GM18519 (cell line): ENCODE measurements around the gene GPR75.

ENCODE experiments used
- ATAC-seq: cut with Tn5 transposase; IDR thresholded peaks from one replicate; pipeline ENCODE4 v1.9.1; 2021; ENCODE audit warnings: mild to moderate bottlenecking, moderate library complexity; ENCODE audit not compliant: unreplicated experiment, low FRiP score

GPR75 gene

DNA sequence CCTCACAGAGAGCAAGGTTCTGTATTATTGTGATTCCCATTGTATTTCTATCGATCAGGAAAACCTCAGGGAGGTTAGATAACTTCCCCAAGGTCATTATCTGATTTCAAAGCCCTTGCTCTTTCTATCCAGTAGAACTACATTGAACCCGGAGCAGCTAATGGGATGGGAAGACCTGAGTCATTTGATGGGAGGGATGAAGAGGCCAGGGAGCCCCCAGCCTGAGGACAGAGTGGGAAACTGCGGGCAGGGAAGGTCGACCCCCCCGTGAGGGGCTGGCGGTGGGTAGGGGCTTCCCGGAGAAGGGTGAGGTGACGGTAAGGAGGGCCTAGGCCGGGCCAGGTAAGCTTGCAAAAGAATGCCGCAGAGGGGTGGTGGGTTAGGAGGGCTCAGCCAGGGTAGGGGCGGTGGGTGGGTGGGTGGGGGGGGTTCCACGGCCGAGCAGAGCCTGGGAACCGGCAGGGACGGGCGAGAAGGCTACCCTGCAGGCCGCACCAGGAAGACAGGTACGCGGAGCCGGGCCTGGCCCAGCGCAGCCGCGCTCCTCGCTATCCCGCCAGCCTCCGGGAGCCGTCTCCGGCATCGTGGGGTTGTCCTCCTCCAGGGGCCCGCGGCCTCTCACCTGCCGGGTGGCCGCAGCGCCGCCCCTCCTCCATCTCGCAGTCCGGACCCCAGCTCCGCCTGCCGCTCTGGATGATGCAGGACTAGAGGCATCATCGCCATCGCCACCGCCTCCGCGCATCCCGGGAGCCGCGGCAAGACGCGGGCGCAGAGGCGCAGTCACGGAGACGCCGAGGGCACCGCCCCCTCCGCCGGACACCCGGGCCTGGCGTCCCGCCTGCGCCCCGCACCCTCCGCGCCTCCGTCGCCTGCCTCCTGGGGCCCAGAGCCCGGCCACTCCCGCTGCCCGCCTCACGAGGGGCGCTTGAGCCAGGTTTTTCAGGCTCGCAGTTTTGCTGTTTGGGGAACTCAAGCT, at the start of gene GPR75:
GPR75 (minus strand) TSS at position 762 of the 976 bp plus-strand sequence. CDS start 5,211 bp downstream, outside the sequence.
- ATAC-seq, result no peak

DNA sequence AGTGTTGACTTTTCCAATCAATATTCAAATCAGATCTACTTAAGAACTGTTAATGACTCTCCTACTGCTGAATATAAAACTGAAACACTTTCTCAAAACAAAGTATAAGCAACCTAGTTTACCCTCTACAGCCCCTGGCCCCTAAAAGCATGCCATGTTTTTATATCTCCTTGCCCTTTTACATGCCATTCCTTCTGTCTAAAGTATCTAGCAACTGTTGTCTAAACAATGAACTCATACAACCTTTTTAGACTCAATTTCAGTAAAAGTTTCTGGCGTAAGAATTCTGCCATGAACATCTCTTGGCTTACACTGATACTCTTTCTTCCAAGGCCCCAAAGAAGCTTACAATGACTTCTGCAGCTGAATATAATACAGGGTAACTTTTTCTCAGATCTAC, 47.8 kb upstream of the GPR75 start:
- ATAC-seq, result no peak

DNA sequence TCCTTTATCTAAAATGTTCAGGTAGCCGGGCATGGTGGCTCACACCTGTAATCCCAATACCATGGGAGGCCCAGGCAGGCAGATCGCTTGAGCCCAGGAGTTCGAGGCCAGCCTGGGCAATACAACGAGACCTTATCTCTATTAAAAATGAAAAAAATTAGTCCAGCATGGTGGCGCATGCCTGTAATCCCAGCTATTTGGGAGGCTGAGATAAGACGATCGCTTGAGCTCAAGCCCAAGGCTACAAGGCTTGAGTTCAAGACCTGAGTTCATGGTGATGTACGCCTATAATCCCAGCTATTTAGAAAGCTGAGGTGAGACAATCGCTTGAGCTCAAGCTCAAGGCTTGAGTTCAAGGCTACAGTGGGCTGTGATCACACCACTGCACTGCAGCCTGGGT, 45.6 kb upstream of the GPR75 start:
- ATAC-seq, result no peak

DNA sequence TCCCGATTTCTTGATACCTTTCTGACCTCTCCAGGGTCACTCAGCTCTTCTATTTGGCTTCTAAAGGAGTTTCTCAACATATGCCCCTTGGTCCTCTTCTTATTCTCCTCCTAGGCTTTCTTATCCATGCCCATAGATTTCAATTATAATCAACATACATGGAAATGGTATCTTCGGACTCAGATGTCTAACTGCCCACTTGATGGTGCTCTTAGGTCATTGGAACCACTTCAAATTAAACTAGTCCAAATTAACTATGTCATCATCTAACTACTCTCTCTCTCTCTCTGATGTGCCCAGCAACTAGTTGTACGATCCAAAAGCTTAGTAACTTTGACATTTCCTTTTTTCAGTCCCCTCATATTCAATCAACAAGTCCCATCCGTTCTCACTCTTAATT, 43.2 kb upstream of the GPR75 start:
- no peak for ATAC-seq

DNA sequence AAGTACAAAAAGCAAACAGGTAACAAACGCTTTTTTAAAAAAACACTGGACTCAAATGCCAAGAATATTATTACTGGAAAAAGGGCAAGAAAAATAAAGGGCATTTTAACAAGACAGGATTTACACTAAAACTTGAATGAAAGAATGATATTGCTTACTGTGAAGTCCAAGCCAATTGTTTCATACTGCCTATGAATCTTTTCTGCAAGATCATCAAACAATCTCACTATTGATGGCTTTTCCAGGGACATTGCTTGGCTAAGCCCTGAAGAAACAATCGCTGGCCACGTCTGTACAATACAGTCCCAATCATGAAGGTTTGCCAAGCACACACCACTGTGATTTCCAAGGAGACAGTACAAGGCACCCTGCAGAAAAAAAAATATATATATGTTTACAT, 41.4 kb upstream of the GPR75 start:
- no peak for ATAC-seq

DNA sequence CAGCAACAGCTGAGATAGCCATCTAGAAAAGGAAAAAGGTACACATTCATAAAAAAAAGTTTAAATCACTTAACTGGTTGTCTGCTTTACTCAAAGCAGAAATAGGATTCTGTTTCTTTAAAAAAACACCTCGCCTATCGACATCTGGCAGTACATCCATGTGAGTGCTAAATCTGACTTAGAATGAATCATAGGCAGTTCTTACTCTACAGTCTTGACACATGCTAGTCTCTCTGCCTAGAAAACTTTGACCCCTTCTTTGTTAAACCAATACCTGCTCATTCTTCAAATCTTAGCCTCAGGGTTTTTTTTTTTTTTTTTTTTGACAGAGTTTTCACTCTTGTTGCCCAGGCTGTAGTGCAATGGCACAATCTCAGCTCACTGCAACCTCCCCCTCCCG, 37.1 kb upstream of the GPR75 start:
- no peak for ATAC-seq

DNA sequence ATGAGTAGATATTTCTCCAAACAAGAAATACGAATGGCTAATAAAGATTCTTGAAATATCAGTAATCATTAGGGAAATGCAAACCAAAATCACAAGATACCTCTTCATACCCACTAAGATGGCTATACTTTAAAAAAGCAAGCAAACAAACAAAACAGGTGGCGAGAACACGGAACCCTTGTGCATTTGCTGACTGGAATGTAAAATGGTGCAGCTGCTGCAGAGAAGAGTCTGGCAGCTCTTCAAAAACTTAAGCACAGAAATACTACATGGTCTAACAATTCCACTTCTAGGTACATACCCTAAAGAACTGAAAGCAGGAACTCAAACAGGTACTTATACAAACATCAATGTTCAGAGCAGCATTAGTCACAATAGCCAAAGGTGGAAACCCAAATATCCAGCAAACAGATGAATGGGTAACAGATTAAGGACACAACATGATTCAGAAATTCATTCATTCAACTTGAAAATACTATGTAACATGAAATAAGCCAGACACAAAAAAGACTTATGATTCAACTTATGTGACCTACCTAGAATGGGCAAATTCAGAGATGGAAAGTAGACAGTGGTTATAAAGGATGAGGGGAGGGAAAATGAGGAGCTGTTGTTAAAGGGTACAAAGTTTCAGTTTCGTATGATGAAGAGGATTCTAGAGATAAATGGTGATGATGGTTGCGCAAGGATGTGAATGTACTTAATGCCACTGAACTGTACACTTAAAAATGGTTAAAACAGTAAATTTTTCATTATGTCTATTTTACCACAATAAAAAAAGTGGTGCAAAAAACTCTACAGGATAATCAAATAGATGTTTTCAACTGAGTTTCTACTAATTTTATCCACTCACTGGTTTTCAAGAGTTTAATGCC, 26.9 kb upstream of the GPR75 start:
- ATAC-seq, result no peak

DNA sequence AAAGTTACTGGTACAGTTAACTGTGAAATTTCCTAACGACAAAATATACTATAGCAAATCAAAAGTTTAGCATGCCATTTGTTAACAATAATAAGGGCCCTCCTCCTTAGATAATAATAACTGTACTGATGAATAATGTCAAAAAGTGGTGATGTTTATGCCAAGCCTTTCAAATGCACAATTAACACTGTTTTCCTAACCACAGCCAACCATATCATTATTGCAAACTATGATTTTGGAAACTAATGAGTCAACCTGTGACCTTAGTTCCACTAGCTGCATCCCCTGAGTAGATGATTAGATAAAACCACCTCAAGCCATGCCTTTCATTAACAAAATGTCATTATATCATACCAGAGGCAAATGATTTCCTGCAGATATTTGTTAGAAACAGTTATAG, 25.1 kb upstream of the GPR75 start:
- no peak for ATAC-seq

DNA sequence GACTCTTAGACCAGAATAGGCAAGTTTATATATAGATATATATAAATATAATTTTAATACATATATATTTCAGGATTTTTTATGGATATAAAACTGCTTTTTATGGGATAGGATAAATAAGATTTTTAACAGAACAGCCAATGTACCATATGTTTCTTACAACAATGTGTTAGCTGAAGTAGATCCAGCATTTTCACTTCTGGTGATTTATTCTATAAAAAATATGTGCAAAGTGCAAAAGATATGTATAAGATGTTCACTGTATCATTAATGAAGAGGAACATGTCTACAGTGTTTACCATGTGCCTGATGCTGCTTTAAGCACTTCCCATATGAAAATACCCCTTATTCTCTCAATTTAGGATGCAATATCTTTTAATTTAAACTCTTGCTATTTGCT, 22.2 kb upstream of the GPR75 start:
- no peak for ATAC-seq

DNA sequence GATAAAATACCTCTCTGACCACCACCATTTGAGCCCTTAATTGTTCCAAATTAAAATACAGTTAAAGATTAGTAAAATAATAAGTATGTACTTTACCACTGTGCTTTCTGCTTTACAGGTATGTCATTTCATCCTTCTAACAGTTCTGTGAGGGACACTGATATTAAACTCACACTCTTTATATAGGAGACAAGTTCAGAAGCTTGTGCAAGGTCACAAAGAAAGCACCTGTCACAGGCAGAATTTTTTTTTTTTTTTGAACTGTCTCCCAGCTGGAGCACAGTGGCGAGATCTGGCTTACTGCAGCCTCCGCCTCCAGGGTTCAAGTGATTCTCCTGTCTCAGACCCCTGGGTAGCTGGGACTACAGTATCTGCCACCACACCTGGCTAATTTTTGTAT, 21.6 kb upstream of the GPR75 start:
- no peak for ATAC-seq

DNA sequence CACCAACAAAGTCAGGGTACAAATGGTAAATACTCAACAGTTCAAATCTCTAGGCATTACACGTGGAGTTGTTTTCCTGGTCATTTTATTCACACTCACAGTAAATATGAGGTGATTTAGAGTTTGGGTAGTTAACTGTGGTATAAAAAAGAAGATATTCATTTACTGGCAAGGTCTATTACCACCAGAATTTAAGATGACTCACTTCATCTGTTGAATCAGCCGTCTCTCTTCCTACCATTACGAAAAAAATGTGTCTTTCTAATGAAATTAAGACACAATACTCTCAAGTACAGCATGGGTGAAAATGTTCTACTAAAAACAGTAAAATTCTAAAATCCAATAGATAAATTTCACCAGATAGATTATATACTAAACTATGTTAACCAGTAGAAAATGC, 21.0 kb upstream of the GPR75 start:
- ATAC-seq, result no peak

DNA sequence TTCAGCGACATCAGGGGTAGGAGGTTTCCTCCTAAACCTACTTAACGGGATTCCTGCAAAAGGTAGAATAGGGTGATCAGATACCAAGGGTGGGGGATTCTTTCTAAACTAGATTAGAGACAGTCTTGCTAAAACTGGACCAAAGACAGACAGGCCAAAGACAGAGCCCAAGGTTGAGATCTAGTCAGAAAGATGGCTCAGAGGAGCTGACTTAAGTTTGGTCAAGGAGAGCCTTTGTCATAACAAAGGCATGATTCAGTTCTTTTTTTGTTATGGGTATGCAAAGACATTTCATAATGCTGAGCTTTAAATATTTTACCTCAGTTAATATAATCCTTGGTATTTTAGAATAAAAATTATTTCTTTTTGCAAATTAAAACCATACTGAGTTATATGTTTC, 17.8 kb upstream of the GPR75 start:
- ATAC-seq, result no peak

DNA sequence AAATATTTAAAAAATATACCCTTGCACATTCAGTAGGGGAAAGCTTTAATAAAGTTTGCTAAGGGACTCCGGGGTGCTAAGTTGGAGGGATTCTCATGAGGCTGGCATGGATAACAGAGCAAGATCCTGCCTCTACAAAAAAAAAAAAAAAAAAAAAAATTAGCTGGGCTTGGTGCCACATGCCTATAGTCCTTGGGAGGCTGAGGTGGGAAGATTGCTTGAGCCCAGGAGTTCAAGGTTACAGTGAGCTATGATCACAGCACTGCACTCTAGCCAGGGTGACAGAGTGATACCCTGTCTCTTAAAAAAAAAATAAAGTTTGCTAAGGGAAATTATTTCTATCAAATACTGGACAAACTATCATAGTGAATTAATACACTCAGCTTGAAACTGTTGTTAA, 17.3 kb upstream of the GPR75 start:
- no peak for ATAC-seq

DNA sequence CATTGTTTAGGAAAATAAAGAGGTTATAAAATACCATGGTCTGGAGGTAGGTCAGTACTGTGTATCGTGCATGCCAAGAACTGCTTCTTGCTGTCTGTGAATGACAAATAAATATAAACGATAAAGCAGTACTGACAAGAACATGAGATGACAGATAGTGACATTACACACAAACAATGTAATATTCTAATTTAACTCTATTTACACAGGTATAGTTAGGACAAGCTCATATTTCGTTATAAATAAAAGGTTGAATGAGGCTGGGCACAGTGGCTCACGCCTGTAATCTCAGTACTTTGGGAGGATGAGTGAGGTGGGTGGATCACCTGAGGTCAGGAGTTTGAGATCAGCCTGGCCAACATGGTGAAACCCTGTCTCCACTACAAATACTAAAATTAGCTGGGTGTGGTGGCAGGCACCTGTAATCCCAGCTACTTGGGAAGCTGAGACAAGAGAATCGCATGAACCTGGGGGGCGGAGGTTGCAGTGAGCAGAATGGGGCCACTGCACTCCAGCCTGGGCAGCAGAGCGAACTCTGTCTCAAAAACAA, 14.7 kb upstream of the GPR75 start:
- no peak for ATAC-seq

DNA sequence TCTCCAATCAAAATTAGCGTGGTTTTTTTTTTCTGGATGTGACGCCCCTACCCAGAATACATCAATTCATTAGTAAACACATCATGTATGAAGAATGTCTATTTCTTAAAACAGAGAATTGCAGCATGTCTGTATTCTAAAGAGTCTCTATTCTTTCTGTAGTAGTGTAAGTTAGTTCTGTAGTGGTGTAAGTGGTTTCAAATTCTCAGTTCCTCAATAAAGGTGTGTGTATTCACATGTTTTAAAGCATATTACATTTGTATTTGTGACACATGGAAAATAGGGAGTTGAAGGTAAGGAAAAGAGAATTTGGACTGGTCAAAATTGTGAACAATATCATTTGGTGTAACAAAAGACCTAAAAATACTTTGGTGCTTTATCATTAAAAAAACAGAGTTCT, 8.0 kb upstream of the GPR75 start:
- no peak for ATAC-seq

DNA sequence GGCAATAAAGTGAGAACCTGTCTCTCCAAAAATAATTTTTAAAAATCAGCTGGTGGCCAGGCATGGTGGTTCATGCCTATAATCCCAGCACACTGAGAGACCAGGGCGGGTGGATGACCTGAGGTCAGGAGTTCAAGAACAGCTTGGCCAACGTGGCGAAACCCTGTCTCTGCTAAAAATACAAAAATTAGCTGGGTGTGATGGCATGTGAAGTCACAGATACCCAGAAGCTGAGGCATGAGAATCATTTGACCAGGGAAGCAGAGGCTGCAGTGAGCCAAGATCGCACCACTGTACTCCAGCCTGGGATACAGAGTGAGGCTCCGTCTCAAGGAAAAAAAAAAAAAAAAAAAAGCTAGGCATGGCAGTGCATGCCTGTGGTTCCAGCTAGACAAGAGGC, 7.4 kb upstream of the GPR75 start:
- no peak for ATAC-seq

DNA sequence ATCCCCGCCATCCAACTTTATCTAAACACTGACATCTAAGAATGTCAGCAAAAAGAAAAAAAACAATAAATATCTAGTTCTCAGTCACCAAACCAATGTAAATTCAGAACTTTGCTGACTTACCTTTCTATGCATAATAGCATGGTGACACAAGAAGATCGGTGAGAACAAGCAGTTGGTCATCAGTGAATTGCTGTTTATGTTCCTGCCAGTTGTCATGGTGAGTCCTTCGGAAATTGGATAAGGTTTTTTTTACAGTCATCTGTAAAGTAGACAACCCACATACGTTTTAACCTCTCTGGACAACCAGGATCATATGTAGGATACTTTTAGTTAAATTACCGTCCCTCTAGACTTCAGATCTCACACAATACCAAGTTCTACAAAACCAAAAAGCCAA, 6.2 kb upstream of the GPR75 start:
- no peak for ATAC-seq

DNA sequence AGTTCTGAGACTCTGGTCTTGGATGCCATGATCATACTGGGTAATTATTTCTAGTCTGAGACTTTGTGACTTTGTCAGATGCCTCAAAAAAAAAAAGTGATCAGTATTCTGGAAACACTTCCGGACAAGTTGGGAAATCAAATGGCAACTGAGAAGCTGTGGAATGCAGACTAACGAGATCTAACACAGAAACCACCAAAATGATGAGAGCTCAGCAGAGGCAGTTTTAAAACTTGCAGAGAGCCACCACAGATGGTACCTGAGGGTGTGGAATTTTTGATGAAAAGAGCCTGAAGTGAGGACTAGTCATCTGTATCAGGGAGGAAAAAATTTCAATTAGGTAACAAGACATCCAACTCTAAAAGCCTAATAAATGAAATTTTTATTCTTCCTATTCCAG, 5.5 kb upstream of the GPR75 start:
- no peak for ATAC-seq

DNA sequence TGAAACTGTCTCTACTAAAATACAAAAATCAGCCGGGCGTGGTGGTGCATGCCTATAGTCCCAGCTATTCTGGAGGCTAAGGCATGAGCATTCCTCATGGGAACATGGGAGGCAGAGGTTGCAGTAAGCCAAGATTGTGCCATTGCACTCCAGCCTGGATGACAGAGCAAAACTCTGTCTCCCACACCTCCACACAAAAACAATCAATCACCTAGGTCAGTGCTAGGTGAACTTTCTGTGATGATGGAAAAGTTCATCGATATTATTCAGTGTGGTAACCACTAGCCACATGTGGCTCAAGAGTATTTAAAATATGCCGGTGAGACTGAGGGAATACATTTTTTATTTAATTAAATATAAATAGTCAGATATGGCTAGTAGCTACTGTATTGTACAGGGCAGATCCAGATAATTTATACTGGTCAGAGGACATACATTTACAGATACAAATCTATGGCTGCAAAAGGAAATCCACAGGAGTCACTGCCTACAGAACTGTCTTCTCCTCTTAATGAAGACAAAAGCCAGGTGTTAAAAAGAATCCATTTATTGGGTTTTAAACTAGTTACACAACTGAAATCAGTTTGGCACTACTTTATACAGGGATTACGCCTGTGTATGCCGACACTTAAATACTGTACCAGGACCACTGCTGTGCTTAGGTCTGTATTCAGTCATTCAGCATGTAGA, 3.9 kb upstream of the GPR75 start:
- ATAC-seq, result no peak

DNA sequence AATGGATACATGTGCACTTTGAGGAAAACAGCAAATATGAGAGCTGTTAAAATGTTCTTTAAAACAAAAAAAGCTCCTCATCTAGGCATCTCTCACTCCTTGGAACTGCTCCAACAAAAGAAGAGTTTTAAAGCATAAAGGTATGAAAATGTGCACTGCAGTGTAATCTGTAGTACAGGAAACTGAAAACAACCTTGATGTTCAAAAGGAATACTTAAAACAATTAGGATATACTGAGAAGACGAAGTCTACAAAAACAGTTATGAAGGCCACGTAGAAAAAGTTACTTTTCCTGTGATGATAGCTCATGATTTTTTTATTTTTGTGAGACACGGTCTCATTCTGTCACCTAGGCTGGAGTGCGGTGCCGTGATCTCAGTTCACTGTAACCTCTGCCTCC, 2.1 kb upstream of the GPR75 start:
- no peak for ATAC-seq

DNA sequence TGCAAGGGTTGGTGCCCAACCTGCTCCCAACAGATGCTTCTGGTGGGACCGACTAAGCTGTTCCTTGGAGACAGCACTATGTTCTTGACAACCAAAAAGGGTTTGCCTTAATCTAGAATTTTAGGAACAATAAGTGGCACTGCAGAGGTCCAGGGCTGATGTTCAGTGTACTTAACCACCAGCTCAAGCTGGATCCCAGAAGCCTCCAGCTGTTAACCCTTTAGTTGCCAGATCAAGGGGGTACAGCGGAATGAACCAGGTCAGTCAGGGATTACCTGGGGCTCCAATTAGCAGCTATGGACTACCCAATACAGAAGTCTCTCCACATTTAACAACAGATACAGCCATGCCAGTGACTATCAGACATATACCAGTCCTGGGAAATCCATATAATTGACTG, 3.5 kb downstream of the GPR75 start:
- no peak for ATAC-seq
